ENCODE data around the gene UMODL1. TPM values are rescaled to one million over a fixed set of nuclear protein-coding genes. Genes with fewer than 3 reads are reported as not detected.

The UMODL1 gene
- total RNA-seq, 1 donor from 2014 or later: not detected

- Mint-ChIP-seq H3K27me3 (ENCODE audit: low read depth) (no peaks in the 10 kb centered on the region), H3K4me1 (peaks cover 14% of the 10 kb centered on the region), H3K9me3 (no peaks in the 10 kb centered on the region), H3K36me3 (no peaks in the 10 kb centered on the region), H3K4me3 (no peak overlapping the region), H3K27ac (no peak overlapping the region)
- DNase-seq (ENCODE audit: low spot score in 2 of 2, unreplicated experiment in 2 of 2): peak in 1 of 2 experiments; percentile 14
- TF ChIP-seq CTCF (IDR thresholded peaks at IDR 0.05; ENCODE audit: unreplicated experiment): no peak
Observed at GRCh38 chr21:42157606-42158310, 86.6 kb downstream of the UMODL1 start.

- Mint-ChIP-seq H3K9me3 (no peaks in the 10 kb centered on the region), H3K4me1 (peaks cover 14% of the 10 kb centered on the region), H3K4me3 (no peak overlapping the region), H3K36me3 (no peaks in the 10 kb centered on the region), H3K27me3 (ENCODE audit: low read depth) (no peaks in the 10 kb centered on the region), H3K27ac (no peak overlapping the region)
- TF ChIP-seq CTCF (IDR thresholded peaks at IDR 0.05; ENCODE audit: unreplicated experiment): no peak
- DNase-seq (ENCODE audit: low spot score in 2 of 2, unreplicated experiment in 2 of 2): peak in 1 of 2 experiments; percentile 7
Observed at GRCh38 chr21:42158846-42159245, 87.7 kb downstream of the UMODL1 start.

- H3K36me3 Mint-ChIP-seq: no peaks in the 10 kb centered on the region
- no peaks in the 10 kb centered on the region for H3K9me3 Mint-ChIP-seq
- H3K4me1 Mint-ChIP-seq: peaks cover 14% of the 10 kb centered on the region
- no peak overlapping the region for H3K27ac Mint-ChIP-seq
- peak in 1 of 2 experiments; percentile 35 for DNase-seq (ENCODE audit: low spot score in 2 of 2, unreplicated experiment in 2 of 2)
- H3K4me3 Mint-ChIP-seq: no peak overlapping the region
- no peaks in the 10 kb centered on the region for H3K27me3 Mint-ChIP-seq (ENCODE audit: low read depth)
- no peak for TF ChIP-seq CTCF (IDR thresholded peaks at IDR 0.05; ENCODE audit: unreplicated experiment)
Observed at GRCh38 chr21:42159560-42160110, 88.5 kb downstream of the UMODL1 start.

- no peak for TF ChIP-seq CTCF (IDR thresholded peaks at IDR 0.05; ENCODE audit: unreplicated experiment)
- H3K4me1 Mint-ChIP-seq: peaks cover 14% of the 10 kb centered on the region
- no peak overlapping the region for H3K4me3 Mint-ChIP-seq
- DNase-seq (ENCODE audit: low spot score in 2 of 2, unreplicated experiment in 2 of 2): peak in 1 of 2 experiments; percentile 35
- no peaks in the 10 kb centered on the region for H3K36me3 Mint-ChIP-seq
- H3K27ac Mint-ChIP-seq: no peak overlapping the region
- no peaks in the 10 kb centered on the region for H3K27me3 Mint-ChIP-seq (ENCODE audit: low read depth)
- no peaks in the 10 kb centered on the region for H3K9me3 Mint-ChIP-seq
Observed at GRCh38 chr21:42160111-42160721, 89.1 kb downstream of the UMODL1 start.

GRCh38 chr21:42160765-42161164 is 89.6 kb downstream of the UMODL1 start:
- Mint-ChIP-seq H3K4me1 (peaks cover 14% of the 10 kb centered on the region), H3K4me3 (no peak overlapping the region), H3K27me3 (ENCODE audit: low read depth) (no peaks in the 10 kb centered on the region), H3K36me3 (no peaks in the 10 kb centered on the region), H3K9me3 (no peaks in the 10 kb centered on the region), H3K27ac (no peak overlapping the region)
- TF ChIP-seq CTCF (IDR thresholded peaks at IDR 0.05; ENCODE audit: unreplicated experiment): no peak
- peak in 1 of 2 experiments; percentile 24 for DNase-seq (ENCODE audit: low spot score in 2 of 2, unreplicated experiment in 2 of 2)
